T follicular helper cell (primary cell): ENCODE results near the gene CAPN11.

Experiments used
- DNase-seq: peaks from one replicate; pipeline ENCODE4 v3.0.0-alpha.2; 2020; ENCODE audit warnings: low read depth

CAPN11 gene

DNA sequence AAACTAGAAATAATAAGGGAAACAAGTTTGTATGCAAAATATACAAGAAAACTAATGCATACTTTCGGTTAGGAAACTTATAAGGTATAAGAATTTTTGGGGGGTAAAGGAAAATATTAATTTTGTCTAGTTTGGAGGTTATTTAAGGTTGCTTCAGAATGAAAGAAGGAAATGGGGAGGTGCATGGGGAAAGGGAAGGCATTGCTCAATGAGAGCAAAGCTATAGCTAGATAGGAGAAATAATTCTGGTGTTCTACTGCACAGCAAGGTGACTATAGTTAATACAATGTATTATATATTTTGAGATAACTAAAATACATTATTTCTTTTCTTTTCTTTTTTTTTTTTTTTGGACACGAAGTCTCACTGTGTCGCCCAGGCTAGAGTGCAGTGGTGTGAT, 52.7 kb downstream of the CAPN11 start:
- DNase-seq: no peak

- no peak for DNase-seq
These were observed 55.7 kb downstream of the CAPN11 start for GRCh38 chr6:44214307-44214706.

GRCh38 chr6:44216677-44217331, 58.2 kb downstream of the CAPN11 start, which contains the start of gene MYMX:
TSS of gene MYMX (plus strand) at chr6:44216926. CDS start at chr6:44217472, 546 bp downstream.
- no peak for DNase-seq

DNA sequence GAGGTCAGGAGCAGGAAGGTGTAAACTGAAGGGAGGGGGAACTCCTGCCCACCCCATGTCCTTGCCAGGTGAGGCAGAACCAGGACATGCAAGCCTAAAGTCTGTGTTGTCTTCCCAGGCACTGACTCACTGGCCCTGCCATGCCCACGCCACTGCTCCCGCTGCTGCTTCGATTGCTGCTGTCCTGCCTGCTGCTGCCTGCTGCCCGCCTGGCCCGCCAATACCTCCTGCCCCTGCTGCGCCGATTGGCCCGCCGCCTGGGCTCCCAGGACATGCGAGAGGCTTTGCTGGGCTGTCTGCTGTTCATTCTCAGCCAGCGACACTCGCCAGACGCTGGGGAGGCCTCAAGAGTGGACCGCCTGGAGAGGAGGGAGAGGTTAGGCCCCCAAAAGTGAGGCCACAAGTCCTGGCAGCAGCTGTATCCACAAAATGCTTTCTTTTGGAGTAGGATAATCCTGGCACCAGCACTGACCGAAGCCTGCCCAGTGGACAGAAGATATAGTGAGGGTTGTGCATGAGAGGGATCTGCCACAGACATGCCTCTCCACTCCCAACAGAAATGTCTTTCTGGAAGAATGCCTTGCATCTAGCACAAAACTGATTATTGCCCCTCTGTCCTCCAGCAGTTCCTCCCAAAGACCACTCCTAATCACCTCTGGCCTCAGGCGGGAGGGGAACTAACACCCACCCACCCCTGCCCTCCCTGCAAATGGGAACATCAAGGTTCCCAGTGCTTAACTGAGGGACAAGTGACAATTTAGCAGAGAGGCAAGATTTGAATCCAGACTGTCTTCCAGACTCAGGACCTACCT, 58.9 kb downstream of the CAPN11 start:
- DNase-seq: no peak

DNA sequence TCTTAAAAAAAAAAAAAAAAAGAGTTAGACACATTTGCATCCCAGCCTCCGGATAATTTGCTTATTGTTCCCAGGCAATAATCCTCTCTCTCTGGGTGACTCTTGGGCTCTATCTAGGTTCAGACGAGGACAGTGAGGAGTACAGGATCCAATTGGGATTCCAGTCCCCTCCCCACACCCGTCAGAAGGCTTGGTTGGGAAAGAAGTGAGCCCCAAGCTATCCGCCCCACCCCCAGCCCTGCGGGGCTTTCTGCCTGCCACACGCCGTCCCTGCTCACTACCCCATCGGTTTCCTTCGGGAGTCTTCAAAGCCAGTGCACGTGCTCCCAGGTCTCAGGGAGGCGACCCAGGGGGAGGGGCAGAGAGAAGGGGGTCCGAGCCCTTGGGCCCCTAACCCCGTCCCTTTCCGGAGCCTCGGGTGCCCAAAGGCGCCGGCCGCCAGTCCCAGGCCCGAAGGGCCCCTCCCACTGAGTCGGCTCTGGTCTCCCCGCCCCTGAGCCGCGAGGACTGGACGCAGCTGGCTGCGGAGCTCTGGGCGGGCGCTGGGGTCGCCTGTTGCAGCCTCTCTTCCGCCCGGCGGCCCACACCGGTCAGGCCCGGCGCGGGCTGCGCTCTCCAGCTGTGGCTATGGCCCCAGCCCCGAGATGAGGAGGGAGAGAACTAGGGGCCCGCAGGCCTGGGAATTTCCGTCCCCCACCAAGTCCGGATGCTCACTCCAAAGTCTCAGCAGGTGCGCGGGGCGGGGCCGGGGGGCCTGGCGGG, 60.6 kb downstream of the CAPN11 start:
- DNase-seq: no peak

DNA sequence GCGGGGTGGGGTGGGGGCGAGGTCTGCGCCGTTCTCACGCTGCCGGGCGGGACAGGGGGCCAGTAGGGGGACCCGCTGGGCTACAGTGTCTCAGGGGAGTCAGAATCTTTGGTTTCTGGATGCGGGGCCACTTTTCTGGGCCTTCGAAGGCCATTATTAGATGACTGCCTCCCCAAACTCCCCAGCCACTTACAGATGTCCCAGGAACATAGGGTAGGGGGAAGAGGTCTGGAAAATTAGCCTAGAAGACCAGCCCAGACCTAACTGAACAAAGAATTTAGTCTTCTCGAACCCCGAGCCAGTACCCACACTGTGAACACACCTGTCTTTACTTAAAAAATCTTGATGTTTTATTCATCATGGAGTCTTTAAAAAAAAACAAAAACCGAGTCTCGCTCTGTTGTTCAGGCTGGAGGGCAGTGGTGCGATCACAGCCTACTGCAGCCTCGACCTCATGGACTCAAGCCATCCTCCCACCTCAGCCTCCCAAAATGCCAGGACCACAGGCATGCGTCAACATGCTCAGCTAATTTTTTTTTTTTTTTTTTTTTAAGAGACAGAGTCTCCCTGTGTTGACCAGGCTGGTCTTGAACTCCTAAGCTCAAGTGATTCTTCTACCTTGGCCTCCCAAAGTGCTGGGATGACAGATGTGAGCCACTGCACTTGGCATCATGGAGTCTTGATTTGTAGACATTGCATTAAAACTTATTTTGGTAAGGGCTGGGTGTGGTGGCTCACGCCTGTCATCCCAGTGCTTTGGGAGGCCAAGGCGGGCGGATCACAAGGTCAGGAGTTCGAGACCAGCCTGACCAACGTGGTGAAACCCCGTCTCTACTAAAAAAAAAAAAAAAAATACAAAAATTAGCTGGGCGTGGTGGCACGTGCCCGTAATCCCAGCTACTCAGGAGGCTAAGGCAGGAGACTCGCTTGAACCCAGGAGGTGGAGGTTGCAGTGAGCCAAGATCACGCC, 61.5 kb downstream of the CAPN11 start:
- no peak for DNase-seq

GRCh38 chr6:44220913-44221290, 62.3 kb downstream of the CAPN11 start:
- no peak for DNase-seq

- peak; percentile 55 for DNase-seq
These were observed 62.8 kb downstream of the CAPN11 start for GRCh38 chr6:44221291-44221960.

- no peak for DNase-seq
These were observed 63.3 kb downstream of the CAPN11 start for GRCh38 chr6:44221961-44222335.

DNA sequence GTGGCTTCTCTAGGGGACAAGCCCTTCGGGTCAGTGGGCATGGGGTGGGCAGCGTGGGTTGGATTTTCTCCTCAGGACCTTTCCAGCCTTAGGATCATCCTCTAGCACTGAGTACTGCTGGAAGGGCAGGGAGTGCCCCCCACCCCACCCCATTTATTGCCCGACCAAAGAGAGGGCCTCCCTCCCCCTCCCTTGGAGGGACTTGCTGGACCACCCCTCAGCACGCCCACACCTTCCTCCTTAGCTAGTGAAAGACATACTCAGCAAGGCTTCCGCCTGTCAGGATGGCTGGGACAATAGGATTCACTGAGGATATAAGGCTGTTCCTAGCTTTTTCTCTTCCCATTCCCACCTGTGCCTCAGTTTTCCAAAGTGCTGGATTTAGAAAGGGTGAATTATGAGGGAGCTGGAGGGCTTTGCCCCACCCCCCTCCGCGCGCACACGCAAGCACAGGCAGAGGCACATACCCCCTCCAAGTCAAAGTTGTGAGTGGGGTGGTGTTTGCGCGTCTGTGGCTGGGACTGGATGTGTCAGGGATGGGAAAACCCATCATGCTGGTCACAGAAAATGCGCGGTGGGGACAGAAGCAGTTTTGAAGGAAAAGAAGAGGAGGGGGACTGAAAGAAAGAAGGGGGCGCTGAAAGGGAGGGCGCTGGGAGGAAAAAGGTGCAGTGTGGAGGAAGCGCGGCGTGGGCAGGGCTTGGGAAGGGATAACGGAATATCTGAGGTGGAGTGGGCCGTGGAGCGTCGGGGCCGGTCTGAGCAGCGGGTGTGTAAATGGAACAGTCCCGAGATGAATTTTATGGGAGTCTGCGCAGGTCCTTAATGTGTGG, 64.1 kb downstream of the CAPN11 start:
- no peak for DNase-seq

GRCh38 chr6:44223319-44224028, 64.9 kb downstream of the CAPN11 start, which contains the start of gene SLC29A1:
TSS of gene SLC29A1 (plus strand) at chr6:44223595. CDS start at chr6:44227314, 3,719 bp downstream.
- DNase-seq: peak; percentile 78

DNA sequence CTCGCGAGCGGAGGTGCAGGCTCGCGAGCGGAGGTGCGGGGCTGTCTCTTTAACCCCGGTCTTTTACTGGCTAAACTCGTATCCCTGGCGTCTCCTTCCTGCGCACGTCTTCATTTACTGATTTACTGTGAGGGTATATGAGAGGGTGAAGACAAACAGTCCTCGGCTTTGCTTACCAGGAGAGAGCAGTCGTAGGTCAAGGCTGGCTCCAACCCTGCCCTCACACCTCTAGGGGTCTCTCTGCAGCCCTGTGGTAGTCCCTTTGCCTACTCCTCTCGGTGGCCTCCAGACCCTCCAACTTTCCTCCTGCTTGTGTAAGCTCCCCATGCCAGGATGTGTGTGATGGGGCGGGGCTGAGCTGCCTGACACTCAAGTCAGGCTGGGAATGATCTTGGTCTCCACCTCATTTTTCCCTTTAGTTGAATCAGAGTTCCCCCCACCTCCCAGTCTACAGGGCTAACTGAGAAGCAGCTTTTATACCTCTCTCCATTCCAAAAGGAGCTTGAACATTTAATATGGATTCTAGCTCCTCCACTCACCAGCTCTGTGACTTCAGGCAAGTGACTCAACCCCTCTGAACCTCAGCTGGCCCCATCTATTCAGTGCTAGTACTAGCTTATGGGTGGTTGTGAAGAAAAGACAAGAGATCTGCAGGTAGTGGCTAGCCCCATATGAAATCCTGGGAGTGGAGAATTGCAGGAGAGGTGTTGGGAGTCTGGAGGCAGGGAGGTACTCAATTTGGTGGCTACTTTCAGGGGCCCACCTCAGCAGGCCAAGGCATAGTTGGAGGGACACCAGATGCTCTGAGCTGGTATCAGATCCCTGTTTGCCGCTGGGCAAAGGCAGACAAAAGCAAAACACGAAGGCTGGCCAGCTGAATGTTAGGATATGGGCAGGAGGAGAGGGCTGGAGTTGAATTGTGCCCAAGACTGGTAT, 65.7 kb downstream of the CAPN11 start:
- DNase-seq: no peak

DNA sequence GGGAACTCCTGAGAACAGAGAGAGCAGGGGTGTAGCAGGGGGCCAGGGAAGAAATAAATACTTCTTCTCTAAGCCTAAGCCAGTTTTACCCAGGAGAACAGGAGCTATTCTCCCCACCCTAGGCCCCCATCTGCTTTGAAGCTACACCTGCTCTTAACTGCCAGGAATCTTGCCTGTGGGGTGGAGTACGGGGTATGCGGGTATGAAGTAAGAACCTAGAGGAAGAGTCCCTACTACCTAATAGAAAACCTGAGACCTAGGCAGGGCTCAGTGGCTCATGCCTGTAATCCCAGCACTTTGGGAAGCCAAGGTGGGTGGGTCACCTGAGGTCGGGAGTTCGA, 66.3 kb downstream of the CAPN11 start:
- no peak for DNase-seq

- DNase-seq: no peak
These were observed 67.1 kb downstream of the CAPN11 start for GRCh38 chr6:44225579-44226325.

- no peak for DNase-seq
These were observed 67.9 kb downstream of the CAPN11 start for GRCh38 chr6:44226368-44227147.

GRCh38 chr6:44227148-44227793, 68.7 kb downstream of the CAPN11 start:
- no peak for DNase-seq
